ENCODE results near the gene GGCT.

Gene GGCT

GRCh38 chr7:30459591-30460245 lies 44.9 kb downstream of the GGCT start:
- DNase-seq = no peak

GRCh38 chr7:30458311-30458710 lies 46.3 kb downstream of the GGCT start:
- no peak for DNase-seq

- DNase-seq = no peak
Measured at GRCh38 chr7:30453921-30454320, 50.7 kb downstream of the GGCT start.

- no peak for DNase-seq
Measured at GRCh38 chr7:30453016-30453415, 51.6 kb downstream of the GGCT start.

- DNase-seq = no peak
Measured at GRCh38 chr7:30452280-30452930, 52.2 kb downstream of the GGCT start.

- DNase-seq = no peak
Measured at GRCh38 chr7:30451539-30452279, 52.9 kb downstream of the GGCT start.

- no peak for DNase-seq
Measured at GRCh38 chr7:30450983-30451497, 53.6 kb downstream of the GGCT start.

- DNase-seq = no peak
Measured at GRCh38 chr7:30450240-30450982, 54.2 kb downstream of the GGCT start.

GRCh38 chr7:30448461-30449189 lies 56.0 kb downstream of the GGCT start:
- DNase-seq = no peak

- no peak for DNase-seq
Measured at GRCh38 chr7:30447466-30447865, 57.2 kb downstream of the GGCT start.
